Measurements from ENCODE around the gene ANTXR1. TPM values are rescaled to one million over a fixed set of nuclear protein-coding genes. Genes with fewer than 3 reads are reported as not detected.

Gene ANTXR1
- total RNA-seq, 1 experiment from 2014 or later, result 0.66 TPM

DNA sequence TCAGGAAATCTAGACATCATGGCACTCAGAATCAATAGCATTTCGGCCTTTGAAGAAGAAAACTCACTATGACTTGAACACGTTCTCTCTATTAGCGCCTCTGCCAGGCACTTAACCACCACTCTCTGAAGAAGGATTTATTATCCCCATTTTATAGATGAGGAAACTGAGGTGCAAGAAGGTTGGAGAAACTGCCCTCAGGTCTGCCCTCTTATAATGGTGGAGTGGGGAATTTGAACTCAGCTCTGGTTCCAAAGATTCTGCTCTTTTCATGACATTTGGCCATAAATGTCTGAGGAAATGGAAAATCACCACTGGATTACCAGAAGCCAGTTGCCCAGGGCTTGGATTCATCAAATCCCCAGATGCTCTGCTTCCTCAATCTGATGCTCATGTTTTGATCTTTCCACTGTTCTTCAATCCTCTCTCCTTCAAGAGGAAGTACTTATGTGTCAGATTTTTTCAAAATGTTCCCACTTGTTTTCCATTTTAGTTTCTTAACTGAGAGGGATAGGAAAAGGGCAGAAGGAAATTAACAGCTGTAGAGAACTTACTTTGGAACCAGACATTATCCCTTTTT lies 68.1 kb downstream of the ANTXR1 start:
- no TSS peak for BruUV-seq (replicated peaks)
- peaks cover 20% of the 10 kb centered on the region for H3K4me1 Mint-ChIP-seq (ENCODE audit: low read depth, unreplicated experiment)
- intact Hi-C loops (cut with micrococcal nuclease; ENCODE audit: unreplicated experiment), result no loop called here
- H3K9me3 Mint-ChIP-seq (ENCODE audit: low read depth, unreplicated experiment), result peaks cover 2% of the 10 kb centered on the region
- DNase-seq, result no peak
- H3K27ac Mint-ChIP-seq (ENCODE audit: unreplicated experiment), result no peak overlapping the region
- CTCF ChIA-PET, result no interaction called here
- H3K4me3 Mint-ChIP-seq (ENCODE audit: low read depth, unreplicated experiment), result no peak overlapping the region
- peaks cover 5% of the 10 kb centered on the region for H3K36me3 Mint-ChIP-seq (ENCODE audit: insufficient read depth, unreplicated experiment)
- no peak for TF ChIP-seq CTCF (IDR thresholded peaks at IDR 0.05; ENCODE audit: unreplicated experiment)
- peaks cover 36% of the 10 kb centered on the region for H3K27me3 Mint-ChIP-seq (ENCODE audit: unreplicated experiment)

GRCh38 chr2:69081757-69082156 lies 68.8 kb downstream of the ANTXR1 start:
- H3K9me3 Mint-ChIP-seq (ENCODE audit: low read depth, unreplicated experiment), result peaks cover 2% of the 10 kb centered on the region
- no peak overlapping the region for H3K4me3 Mint-ChIP-seq (ENCODE audit: low read depth, unreplicated experiment)
- H3K27me3 Mint-ChIP-seq (ENCODE audit: unreplicated experiment), result peaks cover 38% of the 10 kb centered on the region
- H3K36me3 Mint-ChIP-seq (ENCODE audit: insufficient read depth, unreplicated experiment), result peaks cover 5% of the 10 kb centered on the region
- intact Hi-C loops (cut with micrococcal nuclease; ENCODE audit: unreplicated experiment), result no loop called here
- no peak for DNase-seq
- CTCF ChIA-PET, result no interaction called here
- TF ChIP-seq CTCF (IDR thresholded peaks at IDR 0.05; ENCODE audit: unreplicated experiment), result no peak
- peaks cover 20% of the 10 kb centered on the region for H3K4me1 Mint-ChIP-seq (ENCODE audit: low read depth, unreplicated experiment)
- H3K27ac Mint-ChIP-seq (ENCODE audit: unreplicated experiment), result no peak overlapping the region
- BruUV-seq (replicated peaks), result no TSS peak

DNA sequence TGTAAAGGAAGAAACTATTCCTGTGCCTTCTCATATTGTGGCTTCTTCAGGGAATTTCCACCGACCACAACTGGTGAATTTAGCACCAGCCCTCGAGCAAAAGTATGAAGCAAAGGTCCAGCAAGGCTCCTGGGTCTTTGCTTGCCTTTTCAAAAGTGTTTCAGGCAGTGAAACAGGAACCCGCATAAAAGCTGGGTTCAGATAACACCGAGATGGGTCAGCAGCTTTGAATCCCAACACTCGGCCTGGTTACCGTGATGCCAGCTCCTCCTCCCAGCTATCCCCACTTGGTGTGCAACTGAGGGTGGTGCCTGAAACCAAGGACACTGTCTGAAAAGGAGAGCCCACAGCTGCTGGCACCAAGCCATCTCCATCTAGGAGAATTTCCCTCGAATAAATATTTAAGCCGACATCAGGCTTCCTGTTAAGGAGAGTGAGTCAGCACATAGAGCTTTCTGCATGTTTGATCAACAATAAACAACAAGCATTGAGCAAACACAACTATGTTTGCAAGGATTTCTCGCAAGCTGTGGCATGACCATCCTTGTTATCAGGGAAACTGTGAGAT lies 69.5 kb downstream of the ANTXR1 start:
- Mint-ChIP-seq H3K36me3 (ENCODE audit: insufficient read depth, unreplicated experiment) (peaks cover 5% of the 10 kb centered on the region), H3K4me1 (ENCODE audit: low read depth, unreplicated experiment) (peaks cover 20% of the 10 kb centered on the region), H3K4me3 (ENCODE audit: low read depth, unreplicated experiment) (no peak overlapping the region), H3K27ac (ENCODE audit: unreplicated experiment) (no peak overlapping the region), H3K27me3 (ENCODE audit: unreplicated experiment) (peaks cover 38% of the 10 kb centered on the region), H3K9me3 (ENCODE audit: low read depth, unreplicated experiment) (peaks cover 2% of the 10 kb centered on the region)
- intact Hi-C loops (cut with micrococcal nuclease; ENCODE audit: unreplicated experiment), result no loop called here
- no peak for TF ChIP-seq CTCF (IDR thresholded peaks at IDR 0.05; ENCODE audit: unreplicated experiment)
- CTCF ChIA-PET, result no interaction called here
- no TSS peak for BruUV-seq (replicated peaks)
- peak; percentile 42 for DNase-seq

DNA sequence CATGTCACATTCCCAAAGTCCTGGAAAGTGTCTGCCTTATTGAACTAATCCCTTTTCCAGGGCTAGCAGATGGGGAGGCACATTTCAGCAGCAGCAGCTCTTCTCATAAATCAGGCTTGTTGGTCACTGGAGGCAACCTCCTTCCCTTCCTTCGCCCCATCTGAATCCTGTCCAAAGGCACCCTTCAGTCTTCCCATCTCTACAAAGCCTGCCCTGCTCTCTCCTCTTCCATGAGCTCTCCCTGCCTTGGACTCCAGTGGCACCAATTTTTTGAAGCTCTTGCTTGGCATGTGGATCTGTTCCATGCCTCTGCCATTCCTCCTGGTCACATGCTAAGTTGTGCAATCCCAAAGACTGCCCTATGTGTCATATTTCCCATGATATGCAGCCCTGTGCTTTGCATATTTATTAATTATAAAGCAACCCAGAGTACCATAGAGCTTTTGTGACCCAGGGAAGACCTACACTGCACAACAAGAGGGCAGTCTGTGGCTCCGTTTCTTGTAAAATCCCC lies 70.3 kb downstream of the ANTXR1 start:
- H3K4me3 Mint-ChIP-seq (ENCODE audit: low read depth, unreplicated experiment), result peak overlapping the region; percentile 25
- H3K9me3 Mint-ChIP-seq (ENCODE audit: low read depth, unreplicated experiment), result peaks cover 2% of the 10 kb centered on the region
- CTCF ChIA-PET, result no interaction called here
- peak; percentile 9 for DNase-seq
- H3K36me3 Mint-ChIP-seq (ENCODE audit: insufficient read depth, unreplicated experiment), result peaks cover 5% of the 10 kb centered on the region
- H3K4me1 Mint-ChIP-seq (ENCODE audit: low read depth, unreplicated experiment), result peaks cover 20% of the 10 kb centered on the region
- peak overlapping the region; percentile 89 for H3K27ac Mint-ChIP-seq (ENCODE audit: unreplicated experiment)
- intact Hi-C loops (cut with micrococcal nuclease; ENCODE audit: unreplicated experiment), result no loop called here
- peaks cover 38% of the 10 kb centered on the region for H3K27me3 Mint-ChIP-seq (ENCODE audit: unreplicated experiment)
- no TSS peak for BruUV-seq (replicated peaks)
- no peak for TF ChIP-seq CTCF (IDR thresholded peaks at IDR 0.05; ENCODE audit: unreplicated experiment)

Measured in Calu3 (cell line).